ENCODE data around the gene EYA3. TPM values are rescaled to one million over a fixed set of nuclear protein-coding genes. Genes with fewer than 3 reads are reported as not detected.

The EYA3 gene
- total and polyA plus RNA-seq, 2 of the 4 experiments (the other 2 are of a cell fraction): 9.1 to 17.6 TPM

- no peak for TF ChIP-seq MXI1 (IDR thresholded peaks at IDR 0.05; ENCODE audit: borderline replicate concordance, low read depth, low read length)
- no peak for TF ChIP-seq FOS (IDR thresholded peaks at IDR 0.05; ENCODE audit: low read depth, low read length)
- TF ChIP-seq NFE2L2 (IDR thresholded peaks at IDR 0.05; ENCODE audit: low read depth, low read length): no peak
- H3K9me3 ChIP-seq (ENCODE audit: control insufficient read depth, insufficient read depth, low read length): no peaks in the 10 kb centered on the region
- no peak overlapping the region for H3K9ac ChIP-seq (ENCODE audit: low read depth, low read length)
- peaks cover 14 to 34% of the 10 kb centered on the region in 2 experiments for H3K79me1 ChIP-seq (ENCODE audit: low read depth in 1 of 2, low read length in 2 of 2)
- no peaks in the 10 kb centered on the region for H3K27me3 ChIP-seq (ENCODE audit: control insufficient read depth, insufficient read depth, low read length)
- no peak overlapping the region for H3K18ac ChIP-seq (ENCODE audit: low read depth, low read length)
- no peak overlapping the region for H2AK5ac ChIP-seq (ENCODE audit: low read depth, low read length)
- H3K9me1 ChIP-seq (ENCODE audit: insufficient read depth, low read length): peaks cover 11% of the 10 kb centered on the region
- dilution Hi-C loops (cut with HindIII; ENCODE audit: low sequenced_read_pairs, unreplicated experiment): no loop called here
- H2BK20ac ChIP-seq (ENCODE audit: low read depth, low read length): no peak overlapping the region
- ATAC-seq (ENCODE audit: low read depth): no peak
- intact Hi-C loops (cut with micrococcal nuclease): no loop called here
- no peak overlapping the region for H3K56ac ChIP-seq (ENCODE audit: extremely low read depth, insufficient read depth, low read length)
- peaks cover 15% of the 10 kb centered on the region for H3K4me1 ChIP-seq (ENCODE audit: control insufficient read depth, insufficient read depth, low read length)
- H3K23ac ChIP-seq (ENCODE audit: low read depth, low read length): no peak overlapping the region
- in situ Hi-C loops (cut with MboI; ENCODE audit: low sequenced_read_pairs): no loop called here
- no peak overlapping the region for H4K5ac ChIP-seq (ENCODE audit: low read depth, low read length)
- H2BK5ac ChIP-seq (ENCODE audit: low read depth, low read length, poor library complexity, severe bottlenecking): no peak overlapping the region
- no peak overlapping the region for H3K4me2 ChIP-seq (ENCODE audit: low read depth, low read length)
- no TSS peak for BruUV-seq (replicated peaks)
- no peak overlapping the region for H2AFZ ChIP-seq (replicated peaks; ENCODE audit: low read length, poor library complexity)
- POLR2A ChIA-PET (ENCODE audit: unreplicated experiment): no interaction called here
- no peaks in the 10 kb centered on the region; the same call in 1 of the 2 replicates for H3K36me3 ChIP-seq (ENCODE audit: control insufficient read depth, insufficient read depth, low read length)
- no peak overlapping the region for H4K91ac ChIP-seq (ENCODE audit: insufficient read depth, low read depth, low read length)
- no peak overlapping the region for H3K14ac ChIP-seq (replicated peaks; ENCODE audit: low read depth, low read length)
- no peak overlapping the region for H2BK15ac ChIP-seq (ENCODE audit: low read depth, low read length)
- no peak for DNase-seq
- H2BK120ac ChIP-seq (ENCODE audit: low read depth, low read length): no peak overlapping the region
- no peaks in the 10 kb centered on the region for H4K20me1 ChIP-seq (ENCODE audit: insufficient read depth, low read length)
- no peak overlapping the region for H2AK9ac ChIP-seq (replicated peaks; ENCODE audit: low read depth, low read length, poor library complexity)
- H4K8ac ChIP-seq (ENCODE audit: low read depth in 2 of 2, low read length in 2 of 2): no peak overlapping the region
- no peak overlapping the region for H3K4me3 ChIP-seq (ENCODE audit: insufficient read depth, low read depth, low read length)
- H3K4ac ChIP-seq (ENCODE audit: low read depth, low read length): no peak overlapping the region
- CTCF ChIA-PET: no interaction called here
- no peak overlapping the region for H3K27ac ChIP-seq (ENCODE audit: insufficient read depth, low read length)
Measured at GRCh38 chr1:28032281-28032680, 56.1 kb downstream of the EYA3 start.

Measured in IMR-90 (cell line).